T-helper 2 cell treated with Interferon-gamma antibody and Interleukin-4, amounts not matched to agents 5 μg/mL and 100 μg/mL, for 36 hours (primary cell): ENCODE results near the gene HKDC1.
A peak's percentile ranks its signal among the peaks of the same experiment; 100 is the strongest.
"Not testable (repeated sequence)": the region's sequence is repeated elsewhere in the genome, so short reads cannot be mapped to it uniquely, and the experiment has no call there.

ENCODE experiments used
- DNase-seq: peaks from one replicate; pipeline ENCODE4 v3.0.0; 2021; ENCODE audit warnings: low spot score
- H3K27ac Mint-ChIP-seq: one replicate; pipeline ENCODE4 v1.8.0; 2021; ENCODE audit warnings: mild to moderate bottlenecking, mixed read lengths
- H3K27me3 Mint-ChIP-seq: one replicate; pipeline ENCODE4 v1.8.0; 2021; ENCODE audit warnings: low read depth, mixed read lengths
- H3K36me3 Mint-ChIP-seq: one replicate; pipeline ENCODE4 v1.8.0; 2021; ENCODE audit warnings: low read depth, mixed read lengths
- H3K4me1 Mint-ChIP-seq: one replicate; pipeline ENCODE4 v1.8.0; 2021; ENCODE audit warnings: low read depth, mixed read lengths
- H3K4me3 Mint-ChIP-seq: one replicate; pipeline ENCODE4 v1.8.0; 2022; ENCODE audit warnings: mild to moderate bottlenecking, moderate library complexity, mixed read lengths
- H3K9me3 Mint-ChIP-seq: one replicate; pipeline ENCODE4 v1.8.0; 2021; ENCODE audit warnings: mixed read lengths

The HKDC1 gene

DNA sequence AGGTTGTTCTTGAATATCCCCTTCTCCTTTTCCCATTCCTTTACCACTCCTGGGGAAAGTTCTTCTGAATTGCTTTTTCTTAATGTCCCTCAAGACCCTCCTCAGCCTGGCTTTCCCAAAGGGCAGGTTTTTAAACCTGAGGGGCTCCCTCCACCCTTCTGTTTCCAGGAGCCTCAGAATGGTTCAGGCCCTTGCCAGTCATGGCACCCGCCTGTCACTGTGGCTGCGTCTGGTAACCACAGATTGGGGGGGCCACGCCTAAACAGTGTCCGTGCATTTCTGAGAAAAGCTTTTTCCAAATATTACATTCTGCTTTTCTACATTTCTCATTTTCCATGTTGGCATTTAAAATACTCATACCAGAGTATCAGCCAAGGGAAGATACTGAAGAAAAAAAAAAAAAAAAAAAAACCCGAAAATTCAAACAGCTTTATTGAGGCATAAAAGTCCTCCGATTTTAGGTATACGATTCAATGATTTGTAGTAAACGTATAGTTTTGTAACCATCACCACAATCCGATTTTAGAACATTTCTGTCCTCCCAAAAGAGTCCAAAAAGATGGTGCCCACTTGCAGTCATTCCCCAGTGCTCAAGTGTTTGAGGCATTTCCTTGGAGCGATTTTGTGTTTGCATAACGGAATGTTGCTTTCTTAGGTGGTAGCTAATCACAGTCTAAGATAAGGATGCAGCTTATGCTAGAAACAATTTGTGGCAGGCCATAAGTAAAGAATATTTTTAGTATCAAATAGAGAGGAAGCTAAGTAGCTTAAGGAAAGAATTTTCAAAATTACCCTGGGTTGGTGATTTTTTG is 22.1 kb downstream of the HKDC1 start:
- no peak overlapping the region for H3K27ac Mint-ChIP-seq
- no peaks in the 10 kb centered on the region for H3K36me3 Mint-ChIP-seq
- H3K4me3 Mint-ChIP-seq = no peak overlapping the region
- no peaks in the 10 kb centered on the region for H3K9me3 Mint-ChIP-seq
- H3K27me3 Mint-ChIP-seq = no peaks in the 10 kb centered on the region
- H3K4me1 Mint-ChIP-seq = peaks cover 8% of the 10 kb centered on the region
- no peak for DNase-seq

DNA sequence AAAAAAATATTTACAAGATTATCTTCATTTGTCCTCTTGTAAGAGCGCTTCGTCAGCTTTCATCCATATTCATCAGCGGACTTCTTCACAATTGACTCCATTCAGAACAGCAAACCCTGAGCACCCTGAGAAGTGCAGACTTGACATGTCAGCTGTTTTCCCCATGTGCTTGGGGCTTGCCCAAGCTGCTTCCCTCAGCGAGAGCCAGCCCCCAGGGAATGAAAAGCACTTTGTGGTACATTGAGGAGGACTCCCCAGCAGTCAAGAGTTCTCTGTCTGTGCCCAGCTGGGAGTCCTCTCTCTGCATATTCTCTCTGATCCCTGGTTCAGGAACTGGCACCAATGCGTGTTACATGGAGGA is 22.7 kb downstream of the HKDC1 start:
- Mint-ChIP-seq H3K4me3 (no peak overlapping the region), H3K27me3 (no peaks in the 10 kb centered on the region), H3K9me3 (no peaks in the 10 kb centered on the region), H3K4me1 (peaks cover 5% of the 10 kb centered on the region), H3K27ac (no peak overlapping the region), H3K36me3 (no peaks in the 10 kb centered on the region)
- DNase-seq = no peak

DNA sequence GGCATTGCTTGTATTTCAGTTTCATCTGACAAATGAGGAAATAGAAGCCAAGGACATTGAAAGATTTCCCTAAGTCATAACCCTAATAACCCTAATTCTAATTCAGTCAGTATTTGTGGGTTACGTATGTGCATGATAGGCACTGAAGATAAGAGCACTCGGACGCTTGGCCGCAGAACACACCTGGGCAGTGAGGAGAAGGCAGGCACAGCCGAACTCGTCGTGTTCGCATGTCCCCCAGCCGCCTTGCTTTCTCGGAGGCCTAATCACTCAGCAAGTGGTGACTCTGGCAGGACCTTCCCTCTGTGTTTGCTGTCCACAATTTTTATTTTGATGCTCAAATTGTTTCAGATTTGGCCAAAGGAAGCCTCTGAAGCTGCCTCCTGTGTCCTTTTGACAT is 23.7 kb downstream of the HKDC1 start:
- Mint-ChIP-seq H3K4me1 (peaks cover 5% of the 10 kb centered on the region), H3K27me3 (no peaks in the 10 kb centered on the region), H3K4me3 (no peak overlapping the region), H3K27ac (no peak overlapping the region), H3K36me3 (no peaks in the 10 kb centered on the region), H3K9me3 (no peaks in the 10 kb centered on the region)
- DNase-seq = no peak

DNA sequence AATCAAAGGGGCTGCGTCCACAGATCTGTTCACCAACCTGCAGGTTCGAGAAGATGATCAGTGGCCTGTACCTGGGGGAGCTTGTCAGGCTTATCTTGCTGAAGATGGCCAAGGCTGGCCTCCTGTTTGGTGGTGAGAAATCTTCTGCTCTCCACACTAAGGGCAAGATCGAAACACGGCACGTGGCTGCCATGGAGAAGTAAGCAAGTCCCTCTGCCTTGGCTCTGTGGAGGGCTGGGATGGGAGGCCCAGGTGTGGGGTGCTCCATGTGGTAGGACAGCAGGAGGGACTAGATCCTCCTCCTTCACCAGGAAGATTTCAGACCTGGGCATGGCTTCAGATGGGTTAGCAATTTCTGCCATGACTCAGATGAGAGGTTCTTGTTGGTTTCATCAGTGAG is 25.9 kb downstream of the HKDC1 start:
- no peak overlapping the region for H3K27ac Mint-ChIP-seq
- no peaks in the 10 kb centered on the region for H3K27me3 Mint-ChIP-seq
- no peak overlapping the region for H3K4me3 Mint-ChIP-seq
- H3K36me3 Mint-ChIP-seq = no peaks in the 10 kb centered on the region
- no peaks in the 10 kb centered on the region for H3K9me3 Mint-ChIP-seq
- H3K4me1 Mint-ChIP-seq = no peaks in the 10 kb centered on the region
- DNase-seq = no peak

DNA sequence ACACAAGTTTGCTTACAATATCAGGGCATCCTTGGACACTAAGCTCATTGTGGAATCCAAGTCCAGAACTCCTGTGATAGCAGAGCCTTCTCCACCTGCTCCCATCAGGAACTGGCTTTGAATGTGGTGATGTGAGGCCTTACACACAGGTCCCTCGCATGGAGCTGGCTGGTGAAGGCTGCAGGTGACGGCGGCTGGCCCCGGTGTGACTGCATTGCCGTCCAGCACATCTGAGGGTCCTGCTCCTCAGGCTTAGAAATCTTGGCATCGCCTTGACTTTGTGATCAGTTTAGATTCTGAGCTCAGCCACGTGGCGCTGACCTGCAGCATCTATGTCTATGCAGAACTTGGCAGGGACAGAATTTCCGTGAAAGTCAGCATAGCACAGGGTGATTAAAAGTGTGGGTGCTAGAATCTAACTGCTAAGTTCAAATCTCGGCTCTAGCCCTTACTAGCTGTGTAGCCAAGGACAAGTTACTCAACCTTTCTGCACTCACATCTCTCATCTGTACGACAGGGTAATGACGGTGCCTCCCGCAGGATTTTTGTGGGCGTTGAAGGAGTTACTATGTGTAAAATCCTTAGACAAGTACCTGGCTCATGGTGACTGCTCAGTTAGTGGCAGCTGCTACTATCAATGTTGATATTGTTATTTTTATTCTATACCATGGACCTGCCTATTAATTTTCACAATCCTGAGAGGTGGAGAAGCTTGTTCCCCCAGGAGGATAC is 26.6 kb downstream of the HKDC1 start:
- Mint-ChIP-seq H3K4me1 (no peaks in the 10 kb centered on the region), H3K27me3 (no peaks in the 10 kb centered on the region), H3K27ac (no peak overlapping the region), H3K36me3 (no peaks in the 10 kb centered on the region), H3K4me3 (no peak overlapping the region), H3K9me3 (no peaks in the 10 kb centered on the region)
- DNase-seq = no peak

DNA sequence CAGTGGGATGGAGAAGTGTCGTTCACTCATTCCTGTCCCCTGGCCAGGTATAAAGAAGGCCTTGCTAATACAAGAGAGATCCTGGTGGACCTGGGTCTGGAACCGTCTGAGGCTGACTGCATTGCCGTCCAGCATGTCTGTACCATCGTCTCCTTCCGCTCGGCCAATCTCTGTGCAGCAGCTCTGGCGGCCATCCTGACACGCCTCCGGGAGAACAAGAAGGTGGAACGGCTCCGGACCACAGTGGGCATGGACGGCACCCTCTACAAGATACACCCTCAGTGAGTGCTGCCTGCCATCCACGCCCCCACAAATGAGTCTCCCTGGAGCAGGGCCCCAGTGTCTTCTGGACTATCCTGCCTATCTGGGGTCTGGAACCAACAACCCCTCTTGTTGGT is 27.2 kb downstream of the HKDC1 start:
- Mint-ChIP-seq H3K4me3 (no peak overlapping the region), H3K27me3 (no peaks in the 10 kb centered on the region), H3K27ac (no peak overlapping the region), H3K36me3 (peaks cover 1% of the 10 kb centered on the region), H3K9me3 (no peaks in the 10 kb centered on the region), H3K4me1 (no peaks in the 10 kb centered on the region)
- DNase-seq = no peak

DNA sequence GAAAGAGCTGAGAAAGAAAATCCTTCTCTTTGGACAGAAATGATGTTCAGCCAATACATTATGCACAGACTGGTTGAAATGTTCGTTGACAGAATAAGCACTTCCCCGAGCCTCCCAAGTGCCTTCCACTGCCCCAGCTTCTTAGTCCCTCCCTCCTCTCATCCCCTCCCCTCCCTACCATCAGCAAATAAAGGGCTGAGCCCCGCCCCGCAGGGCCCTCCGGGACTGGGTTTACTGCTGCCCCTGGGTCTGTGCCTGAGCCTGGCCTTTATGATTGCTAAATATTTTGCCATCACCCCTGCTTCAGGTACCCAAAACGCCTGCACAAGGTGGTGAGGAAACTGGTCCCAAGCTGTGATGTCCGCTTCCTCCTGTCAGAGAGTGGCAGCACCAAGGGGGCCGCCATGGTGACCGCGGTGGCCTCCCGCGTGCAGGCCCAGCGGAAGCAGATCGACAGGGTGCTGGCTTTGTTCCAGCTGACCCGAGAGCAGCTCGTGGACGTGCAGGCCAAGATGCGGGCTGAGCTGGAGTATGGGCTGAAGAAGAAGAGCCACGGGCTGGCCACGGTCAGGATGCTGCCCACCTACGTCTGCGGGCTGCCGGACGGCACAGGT is 28.1 kb downstream of the HKDC1 start:
- no peaks in the 10 kb centered on the region for H3K9me3 Mint-ChIP-seq
- no peak overlapping the region for H3K27ac Mint-ChIP-seq
- H3K36me3 Mint-ChIP-seq = peaks cover 1% of the 10 kb centered on the region
- H3K27me3 Mint-ChIP-seq = no peaks in the 10 kb centered on the region
- H3K4me1 Mint-ChIP-seq = no peaks in the 10 kb centered on the region
- DNase-seq = no peak
- no peak overlapping the region for H3K4me3 Mint-ChIP-seq

DNA sequence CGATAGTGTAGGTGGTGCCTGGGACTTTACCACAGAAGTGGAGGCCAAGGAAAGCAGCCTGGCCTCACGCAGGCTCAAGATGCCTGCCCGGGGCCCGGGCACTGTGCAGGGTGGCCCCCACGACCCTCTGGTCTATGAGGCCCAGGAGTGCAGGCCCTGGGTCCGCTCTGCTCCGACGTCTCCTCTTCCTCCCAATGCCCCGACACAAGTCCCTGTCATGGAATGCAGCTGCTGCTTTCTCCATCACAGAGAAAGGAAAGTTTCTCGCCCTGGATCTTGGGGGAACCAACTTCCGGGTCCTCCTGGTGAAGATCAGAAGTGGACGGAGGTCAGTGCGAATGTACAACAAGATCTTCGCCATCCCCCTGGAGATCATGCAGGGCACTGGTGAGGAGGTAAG is 29.9 kb downstream of the HKDC1 start:
- no peak for DNase-seq
- Mint-ChIP-seq H3K27ac (no peak overlapping the region), H3K27me3 (no peaks in the 10 kb centered on the region), H3K4me1 (no peaks in the 10 kb centered on the region), H3K4me3 (no peak overlapping the region), H3K36me3 (peaks cover 1% of the 10 kb centered on the region), H3K9me3 (no peaks in the 10 kb centered on the region)

DNA sequence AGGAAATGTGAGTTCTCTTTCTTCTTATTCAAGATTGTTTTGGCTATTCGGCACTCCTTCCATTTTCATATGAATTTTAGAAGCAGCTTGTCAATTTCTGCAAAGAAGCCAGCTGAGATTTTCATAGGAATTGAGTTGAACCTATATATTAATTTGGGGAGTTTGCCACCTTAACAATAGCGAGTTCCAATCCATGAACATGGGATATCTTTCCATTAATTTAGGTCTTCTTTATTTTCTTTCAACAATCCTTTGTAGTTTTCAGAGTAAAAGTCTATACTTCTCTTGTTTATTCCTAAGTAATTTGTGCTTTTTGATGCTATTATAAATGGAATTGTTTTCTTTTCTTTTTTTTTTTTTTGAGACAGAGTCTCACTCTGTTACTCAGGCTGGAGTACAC is 31.3 kb downstream of the HKDC1 start:
- DNase-seq, H3K36me3 Mint-ChIP-seq, H3K27me3 Mint-ChIP-seq, H3K9me3 Mint-ChIP-seq, H3K4me1 Mint-ChIP-seq, H3K27ac Mint-ChIP-seq, H3K4me3 Mint-ChIP-seq: not testable (repeated sequence)

DNA sequence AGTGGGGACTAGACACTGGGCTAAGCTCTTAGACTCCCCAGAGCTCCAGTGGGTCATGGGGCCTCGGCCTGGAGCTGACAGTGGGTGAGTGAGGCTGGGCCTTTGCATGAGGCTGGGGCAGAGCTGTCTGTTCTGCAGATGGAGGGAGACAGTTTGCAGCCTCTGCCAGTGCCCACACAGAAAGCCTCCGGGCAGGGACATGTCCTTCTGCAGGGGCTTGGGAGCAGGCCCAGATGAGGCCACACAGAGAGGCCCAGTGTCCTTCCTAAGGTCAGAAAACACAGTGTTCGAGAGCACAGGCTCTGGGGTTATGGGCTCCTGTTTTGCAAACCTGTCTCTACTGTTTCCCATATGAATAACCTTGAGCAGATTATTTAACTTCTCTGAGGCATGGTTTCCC is 33.0 kb downstream of the HKDC1 start:
- Mint-ChIP-seq H3K36me3 (peaks cover 1% of the 10 kb centered on the region), H3K4me3 (no peak overlapping the region), H3K27ac (no peak overlapping the region), H3K9me3 (no peaks in the 10 kb centered on the region), H3K27me3 (no peaks in the 10 kb centered on the region), H3K4me1 (no peaks in the 10 kb centered on the region)
- DNase-seq = no peak

DNA sequence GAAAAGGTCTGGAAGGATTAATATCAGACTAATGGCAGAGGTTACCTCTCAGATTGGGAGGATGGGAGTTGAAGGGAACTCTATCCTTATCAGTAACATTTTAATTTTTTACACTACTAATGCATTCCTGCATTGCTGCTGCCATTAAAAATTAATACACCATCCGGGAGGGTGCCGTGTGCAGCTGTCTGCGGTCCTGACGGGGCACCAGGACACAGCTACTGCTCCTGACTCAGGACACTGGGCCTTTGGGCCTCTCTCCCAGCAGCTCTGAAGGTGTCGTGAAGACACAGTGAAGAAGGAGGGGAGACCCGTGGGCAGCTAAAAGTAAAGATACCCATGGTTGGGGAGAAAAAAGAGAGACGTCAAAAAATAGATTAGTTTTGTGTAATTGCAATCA is 34.7 kb downstream of the HKDC1 start:
- no peaks in the 10 kb centered on the region for H3K4me1 Mint-ChIP-seq
- no peak overlapping the region for H3K27ac Mint-ChIP-seq
- DNase-seq = no peak
- peaks cover 1% of the 10 kb centered on the region for H3K36me3 Mint-ChIP-seq
- H3K9me3 Mint-ChIP-seq = no peaks in the 10 kb centered on the region
- no peak overlapping the region for H3K4me3 Mint-ChIP-seq
- H3K27me3 Mint-ChIP-seq = no peaks in the 10 kb centered on the region

DNA sequence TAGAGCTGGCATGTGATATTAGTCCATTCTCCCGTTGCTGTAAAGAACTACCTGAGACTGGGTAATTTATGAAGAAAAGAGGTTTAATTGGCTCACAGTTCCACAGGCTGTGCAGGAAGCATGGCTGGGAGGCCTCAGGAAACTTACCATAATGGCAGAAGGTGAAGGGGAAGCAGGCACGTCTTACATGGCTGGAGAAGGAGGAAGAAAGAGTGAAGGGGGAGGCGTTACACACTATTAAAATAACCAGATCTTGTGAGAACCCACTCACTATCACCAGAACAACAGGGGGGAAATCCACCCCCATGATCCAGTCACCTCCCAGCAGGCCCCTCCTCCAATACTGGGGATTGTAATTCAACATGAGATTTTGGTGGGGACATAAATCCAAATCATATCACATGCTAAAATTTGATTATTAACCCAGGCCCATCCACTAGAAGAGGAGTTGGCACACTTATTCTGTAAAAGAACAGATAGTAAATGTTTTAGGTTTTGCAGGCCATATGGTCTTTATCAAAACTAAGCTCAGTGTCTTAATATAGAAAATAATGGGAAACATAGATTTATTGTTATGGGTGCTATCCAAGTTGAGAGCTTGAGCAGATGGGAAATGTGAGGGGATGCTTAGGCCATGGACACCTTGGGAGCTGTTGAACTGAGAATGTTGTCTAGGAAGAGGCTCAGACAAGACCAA is 39.6 kb downstream of the HKDC1 start:
- no peak overlapping the region for H3K27ac Mint-ChIP-seq
- no peak overlapping the region for H3K4me3 Mint-ChIP-seq
- H3K4me1 Mint-ChIP-seq = peaks cover 13% of the 10 kb centered on the region
- peaks cover 4% of the 10 kb centered on the region for H3K36me3 Mint-ChIP-seq
- no peak for DNase-seq
- H3K27me3 Mint-ChIP-seq = no peaks in the 10 kb centered on the region
- peaks cover 4% of the 10 kb centered on the region for H3K9me3 Mint-ChIP-seq

DNA sequence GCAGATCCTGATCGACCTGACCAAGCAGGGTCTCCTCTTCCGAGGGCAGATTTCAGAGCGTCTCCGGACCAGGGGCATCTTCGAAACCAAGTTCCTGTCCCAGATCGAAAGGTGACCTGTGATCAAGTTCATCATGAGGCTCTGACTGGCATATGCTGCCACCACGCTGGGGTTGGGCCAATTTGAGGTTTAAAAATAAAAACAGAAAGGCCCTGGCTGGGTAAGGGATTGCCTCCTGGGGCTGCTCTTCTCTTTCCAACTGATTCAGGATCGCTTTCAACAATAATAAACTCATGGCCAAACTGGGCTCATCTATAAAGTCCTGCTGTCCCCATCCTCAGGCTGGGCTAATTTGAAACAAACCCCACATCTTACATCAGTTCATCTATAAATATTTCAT is 41.1 kb downstream of the HKDC1 start:
- DNase-seq = no peak
- peaks cover 4% of the 10 kb centered on the region for H3K9me3 Mint-ChIP-seq

DNA sequence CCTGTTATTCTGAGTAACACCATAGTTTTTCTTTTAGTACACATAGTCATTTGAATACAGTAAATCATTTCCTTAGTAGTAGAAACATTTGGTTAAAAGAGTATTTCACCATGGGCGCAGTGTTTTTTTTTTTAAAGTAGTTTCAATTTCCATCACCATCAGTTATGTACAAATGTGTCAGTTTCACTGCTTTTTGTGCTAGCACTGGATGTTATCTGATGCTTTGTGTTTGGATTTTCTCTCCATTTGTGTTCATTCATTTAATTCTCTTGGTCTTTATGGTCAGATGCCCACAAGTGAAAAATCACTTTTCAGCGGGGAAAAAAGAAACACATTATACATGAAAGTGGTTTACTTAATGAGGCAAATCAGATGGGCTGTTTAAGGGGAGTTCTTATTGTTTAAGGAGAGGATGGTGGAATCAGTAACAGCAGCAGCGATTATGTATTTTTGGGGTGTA is 42.2 kb downstream of the HKDC1 start:
- Mint-ChIP-seq H3K9me3 (peaks cover 4% of the 10 kb centered on the region), H3K4me3 (peak overlapping the region; percentile 30), H3K27ac (peak overlapping the region; percentile 60), H3K36me3 (peaks cover 4% of the 10 kb centered on the region), H3K27me3 (peaks cover 3% of the 10 kb centered on the region), H3K4me1 (peaks cover 13% of the 10 kb centered on the region)
- DNase-seq = peak; percentile 5

More for the DNA sequence above, 41.1 kb downstream of the HKDC1 start:
- Mint-ChIP-seq H3K27ac (no peak overlapping the region), H3K4me3 (no peak overlapping the region), H3K36me3 (peaks cover 4% of the 10 kb centered on the region), H3K4me1 (peaks cover 13% of the 10 kb centered on the region), H3K27me3 (no peaks in the 10 kb centered on the region)
